ENCODE results near the gene ZNF292. TPM values are rescaled to one million over a fixed set of nuclear protein-coding genes. Genes with fewer than 3 reads are reported as not detected.

Gene ZNF292
- total RNA-seq, 1 donor from 2014 or later, result 12.5 TPM

DNA sequence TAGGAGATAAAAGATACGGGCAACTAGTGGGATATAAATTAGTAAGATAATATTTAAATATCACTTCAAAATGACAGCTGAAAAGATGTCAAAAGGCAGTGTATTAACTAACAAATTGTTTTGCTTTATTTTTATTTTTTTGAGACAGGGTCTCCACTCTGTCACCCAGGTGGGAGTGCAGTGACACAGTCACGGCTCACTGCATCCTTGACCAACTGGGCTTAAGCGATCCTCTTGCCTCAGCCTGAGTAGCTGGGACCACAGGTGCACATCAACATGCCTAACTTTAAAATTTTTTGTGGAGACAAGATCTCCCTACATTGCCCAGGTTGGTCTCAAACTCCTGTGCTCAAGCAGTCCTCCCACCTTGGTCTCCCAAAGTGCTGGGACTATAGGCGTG, 5.9 kb downstream of the ZNF292 start:
- TF ChIP-seq, protein P1, sequence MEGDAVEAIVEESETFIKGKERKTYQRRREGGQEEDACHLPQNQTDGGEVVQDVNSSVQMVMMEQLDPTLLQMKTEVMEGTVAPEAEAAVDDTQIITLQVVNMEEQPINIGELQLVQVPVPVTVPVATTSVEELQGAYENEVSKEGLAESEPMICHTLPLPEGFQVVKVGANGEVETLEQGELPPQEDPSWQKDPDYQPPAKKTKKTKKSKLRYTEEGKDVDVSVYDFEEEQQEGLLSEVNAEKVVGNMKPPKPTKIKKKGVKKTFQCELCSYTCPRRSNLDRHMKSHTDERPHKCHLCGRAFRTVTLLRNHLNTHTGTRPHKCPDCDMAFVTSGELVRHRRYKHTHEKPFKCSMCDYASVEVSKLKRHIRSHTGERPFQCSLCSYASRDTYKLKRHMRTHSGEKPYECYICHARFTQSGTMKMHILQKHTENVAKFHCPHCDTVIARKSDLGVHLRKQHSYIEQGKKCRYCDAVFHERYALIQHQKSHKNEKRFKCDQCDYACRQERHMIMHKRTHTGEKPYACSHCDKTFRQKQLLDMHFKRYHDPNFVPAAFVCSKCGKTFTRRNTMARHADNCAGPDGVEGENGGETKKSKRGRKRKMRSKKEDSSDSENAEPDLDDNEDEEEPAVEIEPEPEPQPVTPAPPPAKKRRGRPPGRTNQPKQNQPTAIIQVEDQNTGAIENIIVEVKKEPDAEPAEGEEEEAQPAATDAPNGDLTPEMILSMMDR (conservative IDR thresholded peaks at IDR 0.05; ENCODE audit: low read depth, low read length), result no peak
- no peak for DNase-seq (ENCODE audit: low read depth)
- H3K4me3 ChIP-seq (ENCODE audit: low read depth, low read length), result no peak overlapping the region

- H3K4me3 ChIP-seq (ENCODE audit: low read depth, low read length), result no peak overlapping the region
- DNase-seq (ENCODE audit: low read depth), result no peak
- TF ChIP-seq, protein P1 (conservative IDR thresholded peaks at IDR 0.05; ENCODE audit: low read depth, low read length), result no peak
These were observed 8.6 kb downstream of the ZNF292 start for GRCh38 chr6:87164004-87164403.

- TF ChIP-seq, protein P1 (conservative IDR thresholded peaks at IDR 0.05; ENCODE audit: low read depth, low read length), result no peak
- DNase-seq (ENCODE audit: low read depth), result no peak
- H3K4me3 ChIP-seq (ENCODE audit: low read depth, low read length), result no peak overlapping the region
These were observed 9.1 kb downstream of the ZNF292 start for GRCh38 chr6:87164506-87164905.

- no peak overlapping the region for H3K4me3 ChIP-seq (ENCODE audit: low read depth, low read length)
- TF ChIP-seq, protein P1 (conservative IDR thresholded peaks at IDR 0.05; ENCODE audit: low read depth, low read length), result no peak
- no peak for DNase-seq (ENCODE audit: low read depth)
These were observed 9.8 kb downstream of the ZNF292 start for GRCh38 chr6:87165185-87165584.

DNA sequence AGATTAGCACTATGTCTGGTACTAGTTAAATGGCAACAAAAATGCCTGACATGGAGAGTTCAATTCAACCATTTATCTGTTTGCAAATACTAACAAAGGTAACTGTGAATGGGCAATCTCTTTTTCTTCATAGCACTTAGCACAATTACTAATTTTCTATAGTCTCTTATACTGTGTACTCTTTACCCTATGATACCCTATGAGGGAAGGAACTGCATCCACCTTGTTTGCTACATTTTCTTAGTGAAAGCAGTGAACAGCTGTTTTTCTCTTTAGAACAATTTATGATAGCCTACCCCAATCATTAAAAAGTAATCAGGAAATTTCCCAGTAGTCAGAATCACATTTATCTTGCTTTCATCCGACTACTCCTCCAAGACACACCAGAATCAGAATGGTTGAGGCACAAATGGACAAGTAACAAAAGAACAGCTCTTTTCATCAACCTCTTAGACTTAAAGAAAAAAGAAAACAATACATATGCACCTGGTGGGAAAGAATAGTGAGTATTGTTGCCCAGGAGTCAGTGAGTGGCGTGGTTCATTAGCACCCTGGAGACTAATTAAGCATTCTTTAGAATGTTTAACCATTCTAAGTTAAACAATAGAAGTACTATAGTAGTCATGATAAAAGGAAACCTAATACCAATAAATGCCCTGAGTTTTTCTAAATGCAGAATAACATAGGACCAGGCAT, 16.7 kb downstream of the ZNF292 start:
- DNase-seq (ENCODE audit: low read depth), result no peak
- TF ChIP-seq, protein P1 (conservative IDR thresholded peaks at IDR 0.05; ENCODE audit: low read depth, low read length), result no peak
- H3K4me3 ChIP-seq (ENCODE audit: low read depth, low read length), result no peak overlapping the region

- no peak overlapping the region for H3K4me3 ChIP-seq (ENCODE audit: low read depth, low read length)
- TF ChIP-seq, protein P1 (conservative IDR thresholded peaks at IDR 0.05; ENCODE audit: low read depth, low read length), result no peak
- no peak for DNase-seq (ENCODE audit: low read depth)
These were observed 18.8 kb downstream of the ZNF292 start for GRCh38 chr6:87174078-87174579.

DNA sequence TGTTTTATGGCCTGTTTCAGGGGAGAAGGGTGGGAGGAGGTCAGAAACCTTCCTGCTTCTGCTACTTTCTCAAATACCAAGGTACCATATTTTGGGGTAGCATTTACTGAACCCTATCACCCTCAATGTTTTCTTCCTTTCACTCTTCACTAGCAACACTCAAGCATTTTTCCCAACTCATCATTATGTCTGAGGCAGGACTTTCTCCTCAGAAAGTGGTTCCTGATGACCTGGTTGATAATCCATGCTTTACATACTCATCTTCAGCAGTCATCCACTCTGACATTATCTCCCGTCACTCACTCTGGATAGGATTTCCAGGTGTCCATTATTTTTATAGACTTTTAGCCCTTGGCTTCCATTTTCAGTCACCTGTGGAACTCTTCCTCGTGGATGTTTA, 21.1 kb downstream of the ZNF292 start:
- TF ChIP-seq, protein P1 (conservative IDR thresholded peaks at IDR 0.05; ENCODE audit: low read depth, low read length), result no peak
- DNase-seq (ENCODE audit: low read depth), result no peak

More for the DNA sequence above, 21.1 kb downstream of the ZNF292 start:
- H3K4me3 ChIP-seq (ENCODE audit: low read depth, low read length), result no peak overlapping the region
